Panc1 (cell line): ENCODE results near the gene ASPN. TPM values are rescaled to one million over a fixed set of nuclear protein-coding genes. Genes with fewer than 3 reads are reported as not detected.

Source experiments
- ATAC-seq: fragments of 200-7000 bp; cut with Tn5 transposase; 2 replicates; pipeline ENCODE4 v1.9.1; 2020; ENCODE audit warnings: mild to moderate bottlenecking, moderate library complexity
- BruUV-seq: library from RNA; stranded (reverse); fragments of 400-500 nt; replicated peaks from 2 replicates; lab custom pipeline; 2021; lab: Mats Ljungman, UMichigan
- CTCF ChIA-PET: fragments of 300-600 bp; sonication (Branson Sonifier 250); formaldehyde crosslinking; loops from one replicate; lab custom pipeline; 2022; ENCODE audit warnings: antibody characterized with exemption; lab: Charles Lee
- POLR2A ChIA-PET: fragments of 300-600 bp; sonication (Branson Sonifier 250); formaldehyde crosslinking; loops from one replicate; lab custom pipeline; 2022; ENCODE audit warnings: antibody characterized with exemption; lab: Charles Lee
- DNase-seq: peaks from one replicate; pipeline ENCODE4 v3.0.0-alpha.2; 2010; ENCODE audit warnings: low read depth, low spot score
- H3K27ac ChIP-seq: 2 replicates; pipeline ENCODE4 v1.5.1; 2011; ENCODE audit warnings: mild to moderate bottlenecking, low read length, inconsistent platforms
- H3K27me3 ChIP-seq: fragments of 200-500 bp; sonication (Bioruptor generic); 2 replicates; pipeline ENCODE4 v1.6.0; 2014; ENCODE audit warnings: low read length, inconsistent platforms; ENCODE audit not compliant: control insufficient read depth, insufficient read depth
- H3K36me3 ChIP-seq: fragments of 200-500 bp; sonication (Bioruptor generic); 2 replicates; pipeline ENCODE4 v1.5.1; 2014; ENCODE audit warnings: inconsistent platforms, mild to moderate bottlenecking, low read length, moderate library complexity; ENCODE audit not compliant: control insufficient read depth, insufficient read depth
- H3K4me1 ChIP-seq: 2 replicates; pipeline ENCODE4 v1.5.1; 2011; ENCODE audit warnings: inconsistent platforms, mild to moderate bottlenecking, low read length, moderate library complexity; ENCODE audit not compliant: control insufficient read depth, insufficient read depth
- H3K4me3 ChIP-seq, 2 experiments: 2 replicates each; pipeline ENCODE4 v1.5.1; 2011 to 2012; ENCODE audit warnings: low read depth in 2 of 2, low read length in 2 of 2, mild to moderate bottlenecking in 2 of 2, inconsistent platforms in 1 of 2, moderate library complexity in 1 of 2
- H3K9me3 ChIP-seq: fragments of 200-500 bp; sonication (Bioruptor generic); 2 replicates; pipeline ENCODE4 v1.5.1; 2014; ENCODE audit warnings: low read depth, mild to moderate bottlenecking, inconsistent platforms, low read length, moderate library complexity; ENCODE audit not compliant: control insufficient read depth, insufficient read depth
- POLR2AphosphoS5 ChIP-seq: IDR thresholded peaks from 2 replicates; pipeline ENCODE4 v1.6.1; 2012; ENCODE audit warnings: mild to moderate bottlenecking, low read depth, low read length, moderate library complexity
- SIN3A ChIP-seq: IDR thresholded peaks from 2 replicates; pipeline ENCODE4 v1.6.1; 2012; ENCODE audit warnings: low read depth, mild to moderate bottlenecking, low read length, moderate library complexity, borderline replicate concordance; ENCODE audit not compliant: insufficient read depth
- TCF7L2 ChIP-seq: IDR thresholded peaks from 2 replicates; pipeline ENCODE4 v1.6.1; 2011; ENCODE audit warnings: mild to moderate bottlenecking, low read depth, low read length, inconsistent platforms
- in situ Hi-C: cut with HindIII; loops from 2 replicates; pipeline ENCODE4 v1.10.0; 2016; ENCODE audit warnings: low sequenced_read_pairs, low pct_unique_long_range_greater_than_20kb
- intact Hi-C: fragments of 100-400 bp; cut with micrococcal nuclease; formaldehyde crosslinking; loops from one replicate; pipeline ENCODE4 v1.10.0; 2022; ENCODE audit not compliant: unreplicated experiment
- total RNA-seq: library from RNA; stranded (reverse); gene quantifications from one replicate; pipeline ENCODE4 v1.2.1, GENCODE V29; 2021; ENCODE audit not compliant: unreplicated experiment
- TF ChIP-seq, protein P1 (sequence below), 2 experiments: IDR thresholded peaks; 2 replicates each; pipeline ENCODE4 v1.6.1; 2011 to 2012; ENCODE audit warnings: low read depth in 2 of 2, control low read depth in 1 of 2, low read length in 1 of 2, mild to moderate bottlenecking in 1 of 2, moderate library complexity in 1 of 2; ENCODE audit not compliant: insufficient read depth in 1 of 2
- TF ChIP-seq, protein P2 (sequence below): fragments of 450-650 bp; IDR thresholded peaks from 2 replicates; pipeline ENCODE4 v1.5.1; 2017; ENCODE audit warnings: mild to moderate bottlenecking

Gene ASPN
- total RNA-seq, 1 experiment from 2014 or later = not detected

DNA sequence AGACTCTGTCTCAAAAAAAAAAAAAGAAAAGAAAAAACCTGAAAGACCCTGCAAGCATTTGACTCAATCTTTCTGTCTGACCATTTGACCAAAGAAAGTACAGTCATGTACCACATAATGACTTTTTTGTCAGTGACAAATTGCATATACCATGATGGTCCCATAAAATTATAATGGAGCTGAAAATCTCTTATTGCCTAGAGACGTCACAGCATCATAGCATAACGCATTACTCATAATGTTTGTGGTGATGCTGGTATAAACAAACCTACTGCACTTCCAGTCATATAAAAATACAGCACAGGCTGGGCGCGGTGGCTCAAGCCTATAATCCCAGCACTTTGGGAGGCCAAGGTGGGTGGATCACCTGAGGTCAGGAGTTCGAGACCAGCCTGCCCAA, 43.0 kb upstream of the ASPN start:
- DNase-seq = no peak
- ATAC-seq = no peak
- ChIA-PET CTCF (no interaction called here), POLR2A (no interaction called here)
- Histone ChIP-seq H3K4me1 (no peaks in the 10 kb centered on the region), H3K27me3 (no peaks in the 10 kb centered on the region), H3K27ac (no peak overlapping the region), H3K4me3 (no peak overlapping the region), H3K36me3 (no peaks in the 10 kb centered on the region), H3K9me3 (no peaks in the 10 kb centered on the region)
- BruUV-seq = no TSS peak
- intact Hi-C loops = no loop called here
- TF ChIP-seq POLR2AphosphoS5 (no peak), TCF7L2 (no peak), SIN3A (no peak)
- TF ChIP-seq, protein P1, sequence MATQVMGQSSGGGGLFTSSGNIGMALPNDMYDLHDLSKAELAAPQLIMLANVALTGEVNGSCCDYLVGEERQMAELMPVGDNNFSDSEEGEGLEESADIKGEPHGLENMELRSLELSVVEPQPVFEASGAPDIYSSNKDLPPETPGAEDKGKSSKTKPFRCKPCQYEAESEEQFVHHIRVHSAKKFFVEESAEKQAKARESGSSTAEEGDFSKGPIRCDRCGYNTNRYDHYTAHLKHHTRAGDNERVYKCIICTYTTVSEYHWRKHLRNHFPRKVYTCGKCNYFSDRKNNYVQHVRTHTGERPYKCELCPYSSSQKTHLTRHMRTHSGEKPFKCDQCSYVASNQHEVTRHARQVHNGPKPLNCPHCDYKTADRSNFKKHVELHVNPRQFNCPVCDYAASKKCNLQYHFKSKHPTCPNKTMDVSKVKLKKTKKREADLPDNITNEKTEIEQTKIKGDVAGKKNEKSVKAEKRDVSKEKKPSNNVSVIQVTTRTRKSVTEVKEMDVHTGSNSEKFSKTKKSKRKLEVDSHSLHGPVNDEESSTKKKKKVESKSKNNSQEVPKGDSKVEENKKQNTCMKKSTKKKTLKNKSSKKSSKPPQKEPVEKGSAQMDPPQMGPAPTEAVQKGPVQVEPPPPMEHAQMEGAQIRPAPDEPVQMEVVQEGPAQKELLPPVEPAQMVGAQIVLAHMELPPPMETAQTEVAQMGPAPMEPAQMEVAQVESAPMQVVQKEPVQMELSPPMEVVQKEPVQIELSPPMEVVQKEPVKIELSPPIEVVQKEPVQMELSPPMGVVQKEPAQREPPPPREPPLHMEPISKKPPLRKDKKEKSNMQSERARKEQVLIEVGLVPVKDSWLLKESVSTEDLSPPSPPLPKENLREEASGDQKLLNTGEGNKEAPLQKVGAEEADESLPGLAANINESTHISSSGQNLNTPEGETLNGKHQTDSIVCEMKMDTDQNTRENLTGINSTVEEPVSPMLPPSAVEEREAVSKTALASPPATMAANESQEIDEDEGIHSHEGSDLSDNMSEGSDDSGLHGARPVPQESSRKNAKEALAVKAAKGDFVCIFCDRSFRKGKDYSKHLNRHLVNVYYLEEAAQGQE (IDR thresholded peaks at IDR 0.05; ENCODE audit: insufficient read depth in 1 of 2, low read depth in 2 of 2, low read length in 1 of 2) = no peak
- in situ Hi-C loops = no loop called here

DNA sequence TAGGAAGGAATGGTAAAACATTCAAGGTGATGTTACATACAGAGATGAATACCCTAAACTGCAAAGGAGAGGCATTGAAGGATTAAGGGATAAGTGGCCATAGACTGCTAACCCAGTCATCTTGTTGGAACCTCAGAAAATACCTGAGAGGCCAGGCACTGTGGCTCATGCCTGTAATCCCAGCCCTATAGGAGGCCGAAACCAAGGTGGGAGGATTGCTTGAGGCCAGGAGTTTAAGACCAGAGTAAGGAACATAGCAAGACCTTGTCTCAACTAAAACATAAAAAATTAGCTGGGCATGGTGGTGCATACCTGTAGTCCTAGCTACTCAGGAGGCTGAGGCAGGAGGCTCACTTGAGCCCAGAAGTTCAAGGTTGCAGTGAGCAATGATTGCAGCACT, 42.6 kb upstream of the ASPN start:
- no peaks in the 10 kb centered on the region for H3K27me3 ChIP-seq
- H3K4me1 ChIP-seq = no peaks in the 10 kb centered on the region
- intact Hi-C loops (no loop called here), in situ Hi-C loops (no loop called here)
- CTCF ChIA-PET = no interaction called here
- no peak for DNase-seq
- BruUV-seq = no TSS peak
- H3K36me3 ChIP-seq = no peaks in the 10 kb centered on the region
- POLR2A ChIA-PET = no interaction called here
- no peak overlapping the region for H3K4me3 ChIP-seq
- H3K27ac ChIP-seq = no peak overlapping the region
- TF ChIP-seq TCF7L2 (no peak), SIN3A (no peak), POLR2AphosphoS5 (no peak)
- TF ChIP-seq, protein P1 (IDR thresholded peaks at IDR 0.05; ENCODE audit: insufficient read depth in 1 of 2, low read depth in 2 of 2, low read length in 1 of 2) = no peak
- TF ChIP-seq, protein P2, sequence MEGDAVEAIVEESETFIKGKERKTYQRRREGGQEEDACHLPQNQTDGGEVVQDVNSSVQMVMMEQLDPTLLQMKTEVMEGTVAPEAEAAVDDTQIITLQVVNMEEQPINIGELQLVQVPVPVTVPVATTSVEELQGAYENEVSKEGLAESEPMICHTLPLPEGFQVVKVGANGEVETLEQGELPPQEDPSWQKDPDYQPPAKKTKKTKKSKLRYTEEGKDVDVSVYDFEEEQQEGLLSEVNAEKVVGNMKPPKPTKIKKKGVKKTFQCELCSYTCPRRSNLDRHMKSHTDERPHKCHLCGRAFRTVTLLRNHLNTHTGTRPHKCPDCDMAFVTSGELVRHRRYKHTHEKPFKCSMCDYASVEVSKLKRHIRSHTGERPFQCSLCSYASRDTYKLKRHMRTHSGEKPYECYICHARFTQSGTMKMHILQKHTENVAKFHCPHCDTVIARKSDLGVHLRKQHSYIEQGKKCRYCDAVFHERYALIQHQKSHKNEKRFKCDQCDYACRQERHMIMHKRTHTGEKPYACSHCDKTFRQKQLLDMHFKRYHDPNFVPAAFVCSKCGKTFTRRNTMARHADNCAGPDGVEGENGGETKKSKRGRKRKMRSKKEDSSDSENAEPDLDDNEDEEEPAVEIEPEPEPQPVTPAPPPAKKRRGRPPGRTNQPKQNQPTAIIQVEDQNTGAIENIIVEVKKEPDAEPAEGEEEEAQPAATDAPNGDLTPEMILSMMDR = no peak
- H3K9me3 ChIP-seq = no peaks in the 10 kb centered on the region
- no peak for ATAC-seq
